Brain microvascular endothelial cell (primary cell): ENCODE results near the gene RDH13.

Experiments used
- DNase-seq: peaks from one replicate; pipeline ENCODE4 v3.0.0-alpha.2; 2020
- H3K27ac ChIP-seq: fragments of 250-450 bp; sonication (Bioruptor Pico); 2 replicates; pipeline ENCODE4 v1.5.1; 2020; ENCODE audit warnings: mild to moderate bottlenecking, moderate library complexity
- H3K27me3 ChIP-seq: fragments of 250-450 bp; sonication (Bioruptor Pico); replicated peaks from 2 replicates; pipeline ENCODE4 v1.5.1; 2020; ENCODE audit warnings: mild to moderate bottlenecking
- H3K36me3 ChIP-seq: fragments of 250-450 bp; sonication (Bioruptor Pico); replicated peaks from 2 replicates; pipeline ENCODE4 v1.5.1; 2020; ENCODE audit warnings: mild to moderate bottlenecking
- H3K4me3 ChIP-seq: 2 replicates; pipeline ENCODE4 v1.5.1; 2011; ENCODE audit warnings: low read depth, mild to moderate bottlenecking, control low read depth, low read length, moderate library complexity
- CTCF ChIP-seq: IDR thresholded peaks from 2 replicates; pipeline ENCODE4 v1.5.1; 2011; ENCODE audit warnings: low read depth, mild to moderate bottlenecking, moderate library complexity, low read length, control low read depth, inconsistent platforms; ENCODE audit errors: missing control alignments
- in situ Hi-C: cut with HindIII; loops from 2 replicates; pipeline ENCODE4 v1.10.0; 2017; ENCODE audit warnings: low sequenced_read_pairs, low pct_ligation_motif_present

Gene RDH13

GRCh38 chr19:55058781-55059610, 4.0 kb downstream of the RDH13 start:
- no peak overlapping the region for H3K27ac ChIP-seq

GRCh38 chr19:55056827-55057226, 6.1 kb downstream of the RDH13 start:
- in situ Hi-C loops: no loop called here
- Histone ChIP-seq H3K4me3 (no peak overlapping the region), H3K36me3 (peaks cover 29% of the 10 kb centered on the region), H3K27me3 (no peaks in the 10 kb centered on the region), H3K27ac (no peak overlapping the region)
- no peak for TF ChIP-seq CTCF
- no peak for DNase-seq

More at GRCh38 chr19:55058781-55059610, 4.0 kb downstream of the RDH13 start:
- DNase-seq: no peak
- in situ Hi-C loops: no loop called here
- Histone ChIP-seq H3K27me3 (no peaks in the 10 kb centered on the region), H3K4me3 (no peak overlapping the region), H3K36me3 (peaks cover 18% of the 10 kb centered on the region)
- no peak for TF ChIP-seq CTCF

- peaks cover 30% of the 10 kb centered on the region for H3K36me3 ChIP-seq
- no peaks in the 10 kb centered on the region for H3K27me3 ChIP-seq
- in situ Hi-C loops: no loop called here
- no peak for DNase-seq
- TF ChIP-seq CTCF: no peak
- H3K4me3 ChIP-seq: no peak overlapping the region
- no peak overlapping the region for H3K27ac ChIP-seq
Measured at GRCh38 chr19:55053735-55054134, 9.2 kb downstream of the RDH13 start.

GRCh38 chr19:55050749-55051532, 12.0 kb downstream of the RDH13 start:
- no peak for TF ChIP-seq CTCF
- Histone ChIP-seq H3K4me3 (no peak overlapping the region), H3K36me3 (peaks cover 44% of the 10 kb centered on the region), H3K27ac (no peak overlapping the region), H3K27me3 (no peaks in the 10 kb centered on the region)
- no peak for DNase-seq
- in situ Hi-C loops: no loop called here

GRCh38 chr19:55048446-55048845, 14.5 kb downstream of the RDH13 start:
- in situ Hi-C loops: no loop called here
- Histone ChIP-seq H3K27me3 (no peaks in the 10 kb centered on the region), H3K36me3 (peaks cover 42% of the 10 kb centered on the region), H3K27ac (no peak overlapping the region), H3K4me3 (no peak overlapping the region)
- no peak for TF ChIP-seq CTCF
- DNase-seq: no peak
